Stimulated activated memory B cell treated with anti-CD40 and anti-IgM and Interleukin-4, amounts not matched to agents 10 μg/mL and 1 μg/mL and 100 μg/mL, for 72 hours (primary cell): Measurements from ENCODE around the gene HLA-DRB5.
"Not testable (repeated sequence)": the region's sequence is repeated elsewhere in the genome, so short reads cannot be mapped to it uniquely, and the experiment has no call there.

ENCODE experiments used
- ATAC-seq: fragments of 150-1000 bp; cut with Tn5 transposase; 2 replicates; pipeline ENCODE4 v1.10.0; 2021
- H3K27ac Mint-ChIP-seq: one replicate; pipeline ENCODE4 v1.8.0; 2022; ENCODE audit warnings: mild to moderate bottlenecking, mixed read lengths
- H3K27me3 Mint-ChIP-seq: one replicate; pipeline ENCODE4 v1.8.0; 2022; ENCODE audit warnings: mixed read lengths
- H3K36me3 Mint-ChIP-seq: one replicate; pipeline ENCODE4 v1.8.0; 2022; ENCODE audit warnings: mixed read lengths
- H3K4me1 Mint-ChIP-seq: one replicate; pipeline ENCODE4 v1.8.0; 2022; ENCODE audit warnings: mixed read lengths
- H3K4me3 Mint-ChIP-seq: one replicate; pipeline ENCODE4 v1.8.0; 2022; ENCODE audit warnings: mild to moderate bottlenecking, moderate library complexity, mixed read lengths
- H3K9me3 Mint-ChIP-seq: one replicate; pipeline ENCODE4 v1.8.0; 2022; ENCODE audit warnings: mixed read lengths

HLA-DRB5 gene

DNA sequence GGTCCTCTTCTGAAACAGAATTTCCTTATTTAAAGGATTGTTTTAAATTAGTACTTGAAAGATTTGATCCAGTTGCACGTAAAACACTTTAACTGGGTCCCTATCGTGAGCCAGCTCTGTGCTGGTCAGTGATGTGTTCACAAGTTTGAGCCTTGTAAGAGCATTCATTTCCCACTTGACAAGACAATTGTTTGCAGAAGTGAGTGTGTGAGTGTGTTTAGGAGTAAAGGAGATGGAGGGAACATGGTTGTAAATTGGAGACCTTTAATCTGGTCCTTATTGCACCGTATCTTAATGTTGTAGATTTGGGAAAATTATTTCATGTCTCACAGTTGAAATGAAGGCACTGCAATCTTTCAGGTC lies 325 bp upstream of the HLA-DRB5 start:
- not testable (repeated sequence) for H3K27me3 Mint-ChIP-seq, H3K9me3 Mint-ChIP-seq
- ATAC-seq: peak; percentile 81
- Mint-ChIP-seq H3K27ac (peak overlapping the region; percentile 100), H3K36me3 (peaks cover 38% of the 10 kb centered on the region), H3K4me1 (peaks cover 49% of the 10 kb centered on the region), H3K4me3 (peak overlapping the region; percentile 88)

DNA sequence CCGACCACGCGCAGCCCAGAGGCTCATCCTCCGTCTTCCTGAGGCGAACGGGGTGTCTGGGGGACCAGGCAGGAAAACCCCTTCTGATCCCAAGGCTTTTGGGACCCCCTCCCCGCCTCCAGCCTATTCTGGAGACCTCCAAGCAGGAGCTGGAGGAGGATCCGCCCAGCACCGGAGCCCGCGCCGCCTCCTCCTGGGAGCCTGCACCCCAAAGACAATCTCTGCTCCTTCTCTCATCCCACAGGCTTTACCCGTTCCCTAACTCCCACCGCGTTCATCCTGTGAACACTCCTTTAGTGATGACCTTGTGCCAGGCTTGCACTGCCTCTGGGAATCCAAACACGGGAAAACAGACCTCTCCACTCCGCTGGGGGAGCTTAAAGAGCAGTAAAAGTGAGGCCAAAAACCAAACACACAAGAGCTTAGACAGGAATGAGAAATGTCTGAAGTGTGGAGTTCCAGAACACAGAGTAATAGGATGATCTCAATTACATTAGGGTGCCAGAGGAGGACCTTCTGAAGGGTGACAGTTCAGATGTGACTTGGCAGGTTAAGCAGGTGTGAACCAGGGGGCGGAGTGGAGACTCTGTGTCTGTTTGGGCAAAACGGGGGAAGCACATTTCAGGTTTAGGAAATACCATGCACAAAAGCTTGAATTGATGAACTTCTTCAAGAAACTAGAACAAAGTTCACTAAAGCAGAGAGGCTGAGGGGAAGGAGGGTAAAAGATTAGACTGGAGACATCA lies 7.6 kb downstream of the HLA-DRB5 start:
- peak overlapping the region; percentile 81 for H3K27ac Mint-ChIP-seq
- H3K27me3 Mint-ChIP-seq: no peaks in the 10 kb centered on the region
- H3K9me3 Mint-ChIP-seq: no peaks in the 10 kb centered on the region
- H3K36me3 Mint-ChIP-seq: peaks cover 67% of the 10 kb centered on the region
- H3K4me3 Mint-ChIP-seq: peak overlapping the region; percentile 68
- peaks cover 86% of the 10 kb centered on the region for H3K4me1 Mint-ChIP-seq
- ATAC-seq: peak; percentile 71

DNA sequence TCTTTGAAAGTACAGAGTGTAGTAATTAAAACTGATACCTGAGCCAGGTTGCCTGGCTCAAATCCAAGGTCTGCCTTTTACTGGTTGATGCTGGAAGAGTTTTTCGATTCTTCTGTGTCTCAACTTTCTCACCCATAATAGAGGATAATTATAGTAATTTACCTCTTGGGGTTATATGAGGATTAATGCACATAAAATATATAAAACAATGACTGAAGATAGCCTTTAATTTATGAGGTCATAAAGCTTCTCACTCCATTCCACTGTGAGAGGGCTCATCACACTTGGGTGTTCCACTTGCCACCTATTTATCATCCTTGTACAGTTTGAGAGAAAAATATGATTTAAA lies 10.2 kb downstream of the HLA-DRB5 start:
- H3K27me3 Mint-ChIP-seq: no peaks in the 10 kb centered on the region
- peaks cover 63% of the 10 kb centered on the region for H3K36me3 Mint-ChIP-seq
- ATAC-seq: no peak
- no peak overlapping the region for H3K4me3 Mint-ChIP-seq
- H3K9me3 Mint-ChIP-seq: no peaks in the 10 kb centered on the region
- peaks cover 68% of the 10 kb centered on the region for H3K4me1 Mint-ChIP-seq
- peak overlapping the region; percentile 76 for H3K27ac Mint-ChIP-seq

DNA sequence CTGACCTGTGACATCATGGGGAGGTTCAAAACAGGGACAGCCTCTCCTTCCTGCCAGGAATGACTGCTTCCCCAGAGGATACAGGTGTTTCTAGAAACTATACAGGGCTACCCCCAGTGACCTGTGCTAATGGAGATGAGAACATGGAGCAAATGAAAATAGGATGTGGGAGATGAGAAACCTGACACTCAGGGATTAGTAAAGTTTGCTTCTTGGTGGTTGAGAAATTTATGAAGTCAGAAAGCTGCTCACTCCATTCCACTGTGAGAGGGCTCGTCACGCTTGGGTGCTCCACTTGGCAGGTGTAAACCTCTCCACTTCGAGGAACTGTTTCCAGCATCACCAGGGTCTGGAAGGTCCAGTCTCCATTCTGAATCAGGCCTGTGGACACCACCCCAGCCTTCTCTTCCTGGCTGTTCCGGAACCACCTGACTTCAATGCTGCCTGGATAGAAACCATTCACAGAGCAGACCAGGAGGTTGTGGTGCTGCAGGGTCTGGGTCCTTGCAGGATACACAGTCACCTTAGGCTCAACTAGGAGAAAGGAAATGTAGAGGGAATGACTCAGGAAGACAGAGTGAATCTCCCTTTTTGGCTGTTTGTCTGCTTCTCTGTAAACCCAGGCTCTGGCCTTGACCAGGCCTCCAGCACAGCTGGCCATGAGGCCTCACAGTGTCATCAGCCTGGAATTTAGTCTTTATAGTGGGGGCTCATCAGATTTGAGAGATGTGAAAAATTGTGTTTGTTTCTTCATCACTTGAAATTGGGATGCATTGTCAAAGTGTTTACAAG lies 10.8 kb downstream of the HLA-DRB5 start:
- Mint-ChIP-seq H3K27ac (peak overlapping the region; percentile 76), H3K27me3 (no peaks in the 10 kb centered on the region), H3K4me3 (peak overlapping the region; percentile 4), H3K9me3 (no peaks in the 10 kb centered on the region), H3K4me1 (peaks cover 64% of the 10 kb centered on the region), H3K36me3 (peaks cover 60% of the 10 kb centered on the region)
- peak; percentile 20 for ATAC-seq

DNA sequence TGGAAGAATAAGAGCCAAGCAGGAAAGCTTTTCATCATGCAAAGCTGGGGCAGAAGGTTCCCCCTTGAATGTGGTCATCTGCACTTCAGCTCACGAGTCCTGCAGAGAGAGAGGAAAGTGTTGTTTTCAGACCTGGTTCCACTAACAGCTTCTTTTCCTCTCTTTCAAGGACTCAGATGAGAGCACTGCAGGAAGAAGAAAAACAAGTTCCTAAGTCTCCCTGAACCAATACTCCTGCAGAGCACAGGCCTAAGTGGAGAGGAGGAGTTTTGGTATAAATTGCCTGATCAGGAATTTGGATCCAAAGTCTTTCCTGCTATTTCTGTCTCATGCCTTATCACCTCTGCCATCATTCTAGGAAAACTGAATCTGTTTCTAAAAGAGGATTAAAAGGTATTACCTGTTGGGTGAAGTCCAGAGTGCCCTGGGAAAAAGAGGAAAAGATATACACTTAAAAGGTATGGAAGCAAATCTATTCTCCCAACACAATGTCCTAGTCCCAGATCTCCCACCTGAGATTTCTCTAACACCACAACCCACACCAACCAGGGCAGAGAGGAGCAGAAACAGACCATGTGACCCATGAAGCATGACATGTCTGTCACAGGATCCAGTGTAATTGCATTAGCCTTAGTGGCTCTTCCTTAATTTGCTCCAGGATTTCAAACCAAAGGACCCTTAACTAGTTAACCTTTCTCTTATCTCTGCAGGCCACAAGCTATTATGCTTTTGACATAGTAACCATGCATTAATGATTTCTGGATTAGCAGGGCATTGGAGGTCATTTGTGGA lies 12.2 kb downstream of the HLA-DRB5 start:
- peaks cover 51% of the 10 kb centered on the region for H3K4me1 Mint-ChIP-seq
- H3K4me3 Mint-ChIP-seq: no peak overlapping the region
- H3K9me3 Mint-ChIP-seq: no peaks in the 10 kb centered on the region
- peak overlapping the region; percentile 76 for H3K27ac Mint-ChIP-seq
- ATAC-seq: no peak
- peaks cover 53% of the 10 kb centered on the region for H3K36me3 Mint-ChIP-seq
- no peaks in the 10 kb centered on the region for H3K27me3 Mint-ChIP-seq

DNA sequence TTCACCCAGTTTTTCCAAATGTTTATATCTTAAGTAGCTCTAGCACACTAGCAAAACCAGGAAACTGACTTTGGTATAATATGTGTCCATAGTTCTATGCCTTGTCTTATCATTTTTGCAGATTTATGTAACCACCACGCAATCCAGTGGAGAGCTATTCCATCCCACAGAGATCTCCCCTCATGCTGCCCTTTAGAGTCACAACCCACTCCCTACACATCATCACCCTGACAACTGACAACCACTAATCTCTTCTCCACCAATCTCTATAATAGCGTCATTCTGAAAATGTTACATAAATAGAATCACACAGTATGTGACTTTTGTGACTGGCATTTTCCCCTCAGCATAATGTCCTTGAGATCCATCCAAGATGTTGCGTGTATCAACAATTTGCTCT lies 29.1 kb downstream of the HLA-DRB5 start:
- peaks cover 3% of the 10 kb centered on the region for H3K9me3 Mint-ChIP-seq
- H3K36me3 Mint-ChIP-seq: peaks cover 10% of the 10 kb centered on the region
- no peaks in the 10 kb centered on the region for H3K27me3 Mint-ChIP-seq
- H3K4me1 Mint-ChIP-seq: peaks cover 31% of the 10 kb centered on the region
- no peak for ATAC-seq
- H3K27ac Mint-ChIP-seq: no peak overlapping the region
- H3K4me3 Mint-ChIP-seq: no peak overlapping the region

DNA sequence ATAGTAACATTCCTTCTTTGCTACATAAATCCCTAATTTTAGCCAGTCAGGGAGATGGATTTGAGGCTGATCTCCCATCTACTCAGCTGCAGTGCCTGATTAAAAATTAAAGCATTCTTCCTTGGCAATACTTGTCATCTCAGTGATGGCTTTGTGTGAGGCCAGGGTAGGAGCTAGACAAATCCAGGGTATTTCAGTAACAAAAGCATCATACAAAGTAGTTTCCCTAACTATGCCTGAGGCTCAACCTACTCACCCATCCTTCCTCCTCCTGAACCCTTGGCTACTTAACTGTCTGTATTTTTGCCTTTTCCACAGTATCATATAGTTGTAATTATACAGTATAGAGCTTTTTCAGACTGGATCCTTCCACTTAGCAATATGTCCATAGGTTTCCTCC lies 37.7 kb downstream of the HLA-DRB5 start:
- ATAC-seq: no peak
- Mint-ChIP-seq H3K4me3 (no peak overlapping the region), H3K4me1 (peaks cover 18% of the 10 kb centered on the region), H3K36me3 (no peaks in the 10 kb centered on the region), H3K27me3 (no peaks in the 10 kb centered on the region), H3K27ac (no peak overlapping the region), H3K9me3 (no peaks in the 10 kb centered on the region)

DNA sequence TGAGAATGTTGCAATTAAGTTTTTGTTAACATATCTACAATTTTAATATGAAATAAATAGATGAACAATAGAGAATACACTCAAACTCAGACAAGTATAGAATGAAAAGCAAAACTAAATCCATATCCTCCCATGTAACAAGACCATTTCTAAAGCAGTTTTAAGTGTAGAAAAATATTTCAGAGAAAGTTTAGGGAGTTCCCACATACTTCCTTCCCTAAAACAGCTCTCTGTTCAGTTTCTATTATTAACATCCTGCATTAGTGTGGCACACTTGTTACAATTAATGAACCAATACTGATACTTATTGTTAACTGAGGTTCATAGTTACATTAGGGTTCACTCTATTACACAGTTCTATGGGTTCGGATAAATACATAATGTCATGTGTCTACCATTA lies 38.4 kb downstream of the HLA-DRB5 start:
- H3K4me3 Mint-ChIP-seq: no peak overlapping the region
- no peaks in the 10 kb centered on the region for H3K9me3 Mint-ChIP-seq
- peak; percentile 47 for ATAC-seq
- H3K36me3 Mint-ChIP-seq: no peaks in the 10 kb centered on the region
- peaks cover 18% of the 10 kb centered on the region for H3K4me1 Mint-ChIP-seq
- H3K27ac Mint-ChIP-seq: no peak overlapping the region
- no peaks in the 10 kb centered on the region for H3K27me3 Mint-ChIP-seq

DNA sequence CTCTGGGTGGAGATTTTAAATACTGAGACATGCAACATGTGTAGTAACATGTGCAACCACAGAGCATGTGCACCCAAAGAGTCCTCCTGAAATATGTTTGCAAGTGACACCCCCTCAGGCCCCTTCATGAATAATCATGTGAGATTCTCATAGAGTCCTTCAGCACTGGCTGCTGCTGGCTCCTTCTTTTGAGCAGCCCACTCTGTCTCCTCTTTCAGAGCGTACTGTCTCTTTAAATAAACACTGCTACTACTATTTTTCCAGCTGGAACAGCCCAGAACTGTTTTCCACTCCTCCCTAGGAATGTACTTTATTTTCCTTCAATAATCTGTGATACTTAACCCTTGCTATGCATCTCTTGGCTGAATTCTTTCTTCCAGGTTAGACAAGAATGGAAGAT lies 42.0 kb downstream of the HLA-DRB5 start:
- Mint-ChIP-seq H3K9me3 (no peaks in the 10 kb centered on the region), H3K36me3 (no peaks in the 10 kb centered on the region), H3K4me3 (no peak overlapping the region), H3K4me1 (peaks cover 18% of the 10 kb centered on the region), H3K27ac (no peak overlapping the region), H3K27me3 (no peaks in the 10 kb centered on the region)
- ATAC-seq: no peak

DNA sequence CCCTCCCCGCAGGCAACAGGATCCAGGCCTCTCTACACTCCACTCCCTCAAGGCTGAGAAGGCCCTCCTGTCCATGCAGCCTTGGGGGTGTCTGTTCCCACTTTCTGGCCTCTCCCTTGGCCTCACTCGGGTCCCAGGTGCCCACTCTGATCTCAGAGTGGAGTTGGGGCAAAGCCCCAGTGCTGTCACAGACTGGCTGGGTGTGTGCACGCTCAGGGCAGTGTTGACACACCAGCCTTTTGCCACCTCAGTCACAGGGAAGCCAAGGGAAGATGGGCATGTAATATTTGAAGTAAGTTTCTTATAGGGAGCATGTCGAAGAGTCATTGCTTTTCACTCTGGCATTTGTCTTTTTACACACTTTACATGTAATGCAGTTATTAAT lies 45.5 kb downstream of the HLA-DRB5 start:
- ATAC-seq: peak; percentile 12
- Mint-ChIP-seq H3K36me3 (peaks cover 6% of the 10 kb centered on the region), H3K9me3 (no peaks in the 10 kb centered on the region), H3K4me1 (peaks cover 6% of the 10 kb centered on the region), H3K27me3 (no peaks in the 10 kb centered on the region), H3K4me3 (no peak overlapping the region), H3K27ac (peak overlapping the region; percentile 68)

DNA sequence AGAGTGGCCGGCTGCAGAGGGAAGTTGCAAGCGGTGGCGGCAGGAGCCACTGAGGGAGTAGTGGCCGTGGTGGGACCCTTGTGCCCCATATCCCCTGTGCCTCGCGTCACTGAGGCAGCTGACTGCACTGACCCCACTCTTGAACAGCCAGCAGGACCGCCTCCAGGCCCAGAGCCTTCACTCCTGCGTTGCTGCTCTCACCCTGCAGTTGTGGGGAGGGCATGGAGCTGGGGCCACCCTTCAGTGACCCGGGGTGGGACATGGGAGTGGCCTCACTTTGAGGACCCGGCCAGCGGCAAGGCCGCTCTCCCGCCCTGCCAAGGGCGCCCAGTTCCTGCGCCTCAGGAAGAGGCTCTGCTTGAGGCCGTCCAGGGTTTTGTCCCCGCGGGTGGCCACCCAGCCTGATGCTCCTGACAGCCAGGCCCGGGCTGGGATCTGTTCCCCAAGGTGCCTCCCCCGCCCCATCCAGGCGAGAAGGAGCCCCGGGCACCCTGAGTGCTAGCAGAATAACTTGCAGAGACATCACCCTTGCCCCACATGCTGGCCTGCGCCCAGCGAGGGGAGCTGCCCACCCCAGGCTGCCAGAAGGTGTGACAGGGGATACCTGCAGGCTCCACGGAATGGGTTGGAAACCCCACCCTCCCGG lies 46.0 kb downstream of the HLA-DRB5 start:
- Mint-ChIP-seq H3K27ac (peak overlapping the region; percentile 68), H3K27me3 (no peaks in the 10 kb centered on the region), H3K4me3 (no peak overlapping the region), H3K4me1 (peaks cover 6% of the 10 kb centered on the region), H3K36me3 (peaks cover 11% of the 10 kb centered on the region), H3K9me3 (peaks cover under 1% of the 10 kb centered on the region)
- peak; percentile 12 for ATAC-seq

DNA sequence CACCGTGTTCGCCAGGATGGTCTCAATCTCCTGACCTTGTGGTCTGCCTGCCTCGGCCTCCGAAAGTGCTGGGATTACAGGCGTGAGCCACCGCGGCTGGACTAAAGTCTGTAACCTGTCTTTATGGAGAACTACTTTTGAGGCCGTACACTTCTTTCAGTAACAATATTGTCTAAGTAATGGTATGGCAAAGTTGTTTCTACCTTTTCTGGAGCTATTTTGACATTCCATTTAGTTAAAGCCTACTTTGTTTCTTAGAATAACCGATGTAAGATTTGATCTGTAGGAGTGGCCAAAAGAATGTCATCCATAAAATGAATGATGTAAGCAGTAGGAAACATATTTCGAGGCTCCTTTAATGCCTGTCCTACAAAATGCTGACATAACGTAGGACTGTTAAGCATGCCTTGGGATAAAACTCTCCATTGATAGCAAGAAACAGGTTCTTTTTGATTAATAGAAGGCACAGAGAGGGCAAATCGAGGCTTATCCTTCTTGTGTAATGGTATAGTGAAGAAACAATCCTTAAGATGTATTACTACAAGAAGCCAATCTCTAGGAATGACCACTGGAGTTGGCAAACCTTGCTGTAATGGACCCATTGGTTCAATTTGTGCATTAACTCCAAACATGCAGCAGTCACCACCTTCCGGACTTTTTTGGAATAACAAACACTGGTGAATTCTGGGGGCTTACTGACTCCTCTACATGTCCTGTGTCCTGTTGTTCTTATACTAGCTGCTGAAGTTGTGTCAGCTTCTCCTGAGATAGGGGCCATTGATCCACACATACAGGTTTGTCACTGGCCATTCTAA lies 54.5 kb downstream of the HLA-DRB5 start:
- peaks cover 18% of the 10 kb centered on the region for H3K36me3 Mint-ChIP-seq
- ATAC-seq: no peak
- peaks cover 30% of the 10 kb centered on the region for H3K4me1 Mint-ChIP-seq
- H3K27me3 Mint-ChIP-seq: no peaks in the 10 kb centered on the region
- H3K9me3 Mint-ChIP-seq: peaks cover 4% of the 10 kb centered on the region
- H3K27ac Mint-ChIP-seq: peak overlapping the region; percentile 100
- no peak overlapping the region for H3K4me3 Mint-ChIP-seq

DNA sequence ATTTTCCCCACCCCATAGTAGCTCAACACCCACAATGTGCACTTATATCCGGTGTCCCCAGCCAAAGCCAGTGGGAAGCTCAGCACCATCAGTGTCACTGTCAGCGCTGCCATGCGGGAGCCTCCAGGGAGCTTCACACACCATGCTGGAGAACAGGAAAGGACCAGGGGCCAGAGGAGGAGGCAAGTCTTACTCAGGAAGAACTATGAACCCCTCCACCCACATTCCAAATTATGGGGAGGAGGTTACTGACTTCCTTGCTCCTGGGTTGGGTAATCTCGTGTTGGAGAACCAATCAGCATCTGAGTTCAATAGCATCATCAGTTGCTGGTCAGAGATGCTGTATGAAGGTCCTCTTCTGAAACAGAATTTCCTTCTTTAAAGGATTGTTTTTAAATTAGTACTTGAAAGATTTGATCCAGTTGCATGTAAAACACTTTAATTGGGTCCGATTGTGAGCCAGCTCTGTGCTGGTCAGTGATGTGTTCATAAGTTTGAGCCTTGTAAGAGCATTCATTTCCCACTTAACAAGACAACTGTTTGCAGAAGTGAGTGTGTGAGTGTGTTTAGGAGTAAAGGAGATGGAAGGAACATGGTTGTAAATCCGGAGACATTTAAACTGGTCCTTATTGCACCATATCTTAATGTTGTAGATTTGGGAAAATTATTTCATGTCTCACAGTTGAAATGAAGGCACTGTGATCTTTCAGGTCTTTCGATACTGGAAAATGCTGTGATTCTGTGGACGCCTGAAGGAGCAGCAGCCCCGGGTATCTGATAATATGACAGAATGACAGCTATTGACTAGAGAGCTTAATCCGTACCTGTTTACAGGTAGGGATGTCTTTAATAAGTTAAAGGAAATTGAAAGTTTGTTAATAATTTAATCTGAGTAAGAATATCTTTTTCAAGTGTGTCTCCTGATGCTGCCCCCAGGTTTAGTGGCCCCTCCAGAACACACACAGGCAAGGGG lies 56.4 kb downstream of the HLA-DRB5 start:
- peak overlapping the region; percentile 100 for H3K27ac Mint-ChIP-seq
- not testable (repeated sequence) for H3K9me3 Mint-ChIP-seq, H3K27me3 Mint-ChIP-seq, H3K36me3 Mint-ChIP-seq
- ATAC-seq: peak; percentile 99
- H3K4me3 Mint-ChIP-seq: peak overlapping the region; percentile 82
- H3K4me1 Mint-ChIP-seq: peaks cover 26% of the 10 kb centered on the region
